CD4-positive, alpha-beta T cell treated with Interleukin-21 for 1 hour (primary cell): ENCODE measurements around the gene FAM76B.

Experiments
- DNase-seq: peaks from one replicate; pipeline ENCODE4 v3.0.0-alpha.2; 2020

Gene FAM76B

GRCh38 chr11:95728094-95728493 is 61.5 kb downstream of the FAM76B start:
- DNase-seq: no peak

- no peak for DNase-seq
These were observed 62.0 kb downstream of the FAM76B start for GRCh38 chr11:95727620-95728019.

- DNase-seq: no peak
These were observed 62.5 kb downstream of the FAM76B start for GRCh38 chr11:95727111-95727510.

GRCh38 chr11:95725196-95725595 is 64.4 kb downstream of the FAM76B start:
- DNase-seq: no peak

- no peak for DNase-seq
These were observed 66.1 kb downstream of the FAM76B start for GRCh38 chr11:95723361-95723942.

GRCh38 chr11:95720195-95720594 is 69.4 kb downstream of the FAM76B start:
- DNase-seq: no peak
